H9 (cell line): ENCODE data around the gene EGFR. TPM values are rescaled to one million over a fixed set of nuclear protein-coding genes. Genes with fewer than 3 reads are reported as not detected.

Source experiments
- DNase-seq: peaks from one replicate; pipeline ENCODE4 v3.0.0-alpha.2; 2017
- H2AFZ ChIP-seq: one replicate; pipeline ENCODE4 v1.6.1; 2013; ENCODE audit warnings: mild to moderate bottlenecking, low read length, control low read depth, moderate library complexity
- H2AK5ac ChIP-seq: 2 replicates; pipeline ENCODE4 v1.6.1; 2013; ENCODE audit warnings: low read length, control low read depth, mixed read lengths; ENCODE audit not compliant: insufficient read length
- H2BK120ac ChIP-seq: one replicate; pipeline ENCODE4 v1.6.1; 2013; ENCODE audit warnings: low read depth, mild to moderate bottlenecking, low read length, control low read depth, inconsistent platforms; ENCODE audit not compliant: poor library complexity, severe bottlenecking
- H2BK12ac ChIP-seq: 2 replicates; pipeline ENCODE4 v1.6.1; 2013; ENCODE audit warnings: low read length, control low read depth, mixed read lengths, low read depth; ENCODE audit not compliant: insufficient read length
- H2BK15ac ChIP-seq: 2 replicates; pipeline ENCODE4 v1.6.1; 2013; ENCODE audit warnings: low read depth, low read length, control low read depth
- H2BK20ac ChIP-seq: one replicate; pipeline ENCODE4 v1.6.1; 2013; ENCODE audit warnings: low read depth, mild to moderate bottlenecking, low read length, control low read depth, inconsistent platforms; ENCODE audit not compliant: poor library complexity, severe bottlenecking
- H2BK5ac ChIP-seq: 2 replicates; pipeline ENCODE4 v1.6.1; 2013; ENCODE audit warnings: low read length, control low read depth, mixed read lengths; ENCODE audit not compliant: insufficient read length
- H3K14ac ChIP-seq: 2 replicates; pipeline ENCODE4 v1.6.1; 2013; ENCODE audit warnings: low read length, control low read depth; ENCODE audit not compliant: insufficient read depth
- H3K18ac ChIP-seq: 2 replicates; pipeline ENCODE4 v1.6.1; 2013; ENCODE audit warnings: low read depth, mild to moderate bottlenecking, mixed read lengths, low read length, control low read depth; ENCODE audit not compliant: insufficient read length
- H3K23ac ChIP-seq: 2 replicates; pipeline ENCODE4 v1.6.1; 2013; ENCODE audit warnings: low read length, control low read depth, mixed read lengths, low read depth; ENCODE audit not compliant: insufficient read length
- H3K23me2 ChIP-seq: 2 replicates; pipeline ENCODE4 v1.6.1; 2013; ENCODE audit warnings: low read depth, mild to moderate bottlenecking, mixed read lengths, low read length, control low read depth; ENCODE audit not compliant: insufficient read length, poor library complexity, severe bottlenecking
- H3K27ac ChIP-seq: 2 replicates; pipeline ENCODE4 v1.5.1; 2013; ENCODE audit warnings: low read length, control low read depth, mixed read lengths, low read depth; ENCODE audit not compliant: insufficient read length
- H3K27me3 ChIP-seq: 2 replicates; pipeline ENCODE4 v1.6.1; 2013; ENCODE audit warnings: low read length, control low read depth, inconsistent platforms; ENCODE audit not compliant: insufficient read depth
- H3K4ac ChIP-seq: 2 replicates; pipeline ENCODE4 v1.6.1; 2013; ENCODE audit warnings: low read depth, mild to moderate bottlenecking, control low read depth, inconsistent platforms, low read length, moderate library complexity
- H3K4me1 ChIP-seq: 2 replicates; pipeline ENCODE4 v1.6.1; 2013; ENCODE audit warnings: low read length, control low read depth, inconsistent platforms; ENCODE audit not compliant: insufficient read depth
- H3K4me2 ChIP-seq: 2 replicates; pipeline ENCODE4 v1.6.1; 2013; ENCODE audit warnings: low read length, control low read depth, mixed read lengths; ENCODE audit not compliant: insufficient read length, insufficient read depth
- H3K56ac ChIP-seq: 2 replicates; pipeline ENCODE4 v1.6.1; 2013; ENCODE audit warnings: low read depth, mild to moderate bottlenecking, mixed read lengths, low read length, control low read depth; ENCODE audit not compliant: insufficient read length
- H3K79me1 ChIP-seq: 2 replicates; pipeline ENCODE4 v1.6.1; 2013; ENCODE audit warnings: low read depth, mild to moderate bottlenecking, moderate library complexity, low read length, control low read depth, inconsistent platforms; ENCODE audit not compliant: insufficient read depth, poor library complexity, severe bottlenecking
- H3K79me2 ChIP-seq: 2 replicates; pipeline ENCODE4 v1.6.1; 2013; ENCODE audit warnings: low read length, control low read depth, inconsistent platforms; ENCODE audit not compliant: insufficient read depth
- H3K9ac ChIP-seq: 2 replicates; pipeline ENCODE4 v1.6.1; 2013; ENCODE audit warnings: low read length, control low read depth, mixed read lengths; ENCODE audit not compliant: insufficient read length; ENCODE audit errors: extremely low read depth
- H3K9me3 ChIP-seq: one replicate; pipeline ENCODE4 v1.6.1; 2013; ENCODE audit warnings: low read depth, low read length, inconsistent platforms; ENCODE audit not compliant: control insufficient read depth
- H3T11ph ChIP-seq: one replicate; pipeline ENCODE4 v1.6.1; 2013; ENCODE audit warnings: mild to moderate bottlenecking, low read length, control low read depth, inconsistent platforms
- H4K20me1 ChIP-seq: one replicate; pipeline ENCODE4 v1.6.1; 2013; ENCODE audit not compliant: control insufficient read depth, insufficient read length, insufficient read depth
- H4K5ac ChIP-seq: 2 replicates; pipeline ENCODE4 v1.6.1; 2013; ENCODE audit warnings: low read depth, mild to moderate bottlenecking, mixed read lengths, low read length, control low read depth; ENCODE audit not compliant: insufficient read length
- H4K8ac ChIP-seq: replicated peaks from 2 replicates; pipeline ENCODE4 v1.6.1; 2013; ENCODE audit warnings: low read length, control low read depth, mixed read lengths, low read depth; ENCODE audit not compliant: insufficient read length
- H4K91ac ChIP-seq: 2 replicates; pipeline ENCODE4 v1.6.1; 2013; ENCODE audit warnings: low read depth, mild to moderate bottlenecking, moderate library complexity, mixed read lengths, low read length, control low read depth; ENCODE audit not compliant: insufficient read length
- H3K27ac Mint-ChIP-seq, 3 experiments: 2 replicates in 2 of 3; 3 replicates in 1 of 3; pipeline ENCODE4 v1.8.0; 2020 to 2021; ENCODE audit warnings: mixed read lengths in 3 of 3, mild to moderate bottlenecking in 1 of 3, moderate library complexity in 1 of 3
- H3K27me3 Mint-ChIP-seq: 2 replicates; pipeline ENCODE4 v1.8.0; 2021; ENCODE audit warnings: low read depth, mild to moderate bottlenecking, moderate library complexity, mixed read lengths
- H3K36me3 Mint-ChIP-seq, 3 experiments: 2 replicates in 2 of 3; 3 replicates in 1 of 3; pipeline ENCODE4 v1.8.0; 2020 to 2021; ENCODE audit warnings: low read depth in 3 of 3, mixed read lengths in 3 of 3; ENCODE audit not compliant: insufficient read depth in 1 of 3
- H3K4me1 Mint-ChIP-seq, 2 experiments: 2 replicates each; pipeline ENCODE4 v1.8.0; 2020; ENCODE audit warnings: mixed read lengths in 2 of 2
- H3K4me3 Mint-ChIP-seq, 2 experiments: 2 replicates in 1 of 2; 3 replicates in 1 of 2; pipeline ENCODE4 v1.8.0; 2020 to 2021; ENCODE audit warnings: mild to moderate bottlenecking in 2 of 2, mixed read lengths in 2 of 2, moderate library complexity in 1 of 2
- H3K9me3 Mint-ChIP-seq, 2 experiments: 2 replicates in 1 of 2; 3 replicates in 1 of 2; pipeline ENCODE4 v1.8.0; 2020; ENCODE audit warnings: mild to moderate bottlenecking in 2 of 2, mixed read lengths in 2 of 2, moderate library complexity in 1 of 2
- CTCF ChIP-seq: fragments of 200-600 bp; sonication (generic); conservative IDR thresholded peaks from 3 replicates; pipeline ENCODE4 v1.8.0; 2021; ENCODE audit warnings: antibody characterized with exemption, mild to moderate bottlenecking
- WGBS: extraction: QIAGEN DNeasy Blood & Tissue Kit; methylation state at CpG from one replicate; pipeline ENCODE4 v1.1.7; 2013; ENCODE audit warnings: missing lambda C conversion rate, low lambda C conversion rate, mixed read lengths; ENCODE audit not compliant: insufficient read length; ENCODE audit errors: extremely low coverage; 5-methylcytosine and 5-hydroxymethylcytosine counted together
- total RNA-seq: library from RNA; stranded (reverse); gene quantifications from 2 replicates; pipeline ENCODE4 v1.2.1, GENCODE V29; 2021

Gene EGFR
- total RNA-seq, 1 experiment from 2014 or later, result 3.3 TPM

GRCh38 chr7:55081068-55081467, 62.3 kb downstream of the EGFR start:
- no peaks in the 10 kb centered on the region for H3K27me3 ChIP-seq
- no peaks in the 10 kb centered on the region; a peak in 1 of 7 replicates for H3K36me3 Mint-ChIP-seq
- WGBS, result no CpG with 5 or more reads among the region's 7 CpGs
- no peak overlapping the region for H3K27ac Mint-ChIP-seq
- H3K79me2 ChIP-seq, result no peaks in the 10 kb centered on the region
- H4K91ac ChIP-seq, result no peak overlapping the region
- no peaks in the 10 kb centered on the region for H4K20me1 ChIP-seq
- H3K9ac ChIP-seq, result no peak overlapping the region
- peaks cover 23 to 28% of the 10 kb centered on the region in 2 experiments for H3K4me1 Mint-ChIP-seq
- DNase-seq, result no peak
- H3K9me3 ChIP-seq, result no peaks in the 10 kb centered on the region
- H3K18ac ChIP-seq, result no peak overlapping the region
- H3K4me3 Mint-ChIP-seq, result no peak overlapping the region
- H4K8ac ChIP-seq, result no peak overlapping the region
- H2AK5ac ChIP-seq, result no peak overlapping the region
- H2BK15ac ChIP-seq, result no peak overlapping the region
- no peak overlapping the region for H3K27ac ChIP-seq
- no peaks in the 10 kb centered on the region for H3K79me1 ChIP-seq
- no peak overlapping the region for H3T11ph ChIP-seq
- peaks cover 2% of the 10 kb centered on the region; the same call in 1 of the 2 replicates for H3K4me1 ChIP-seq
- H2AFZ ChIP-seq, result no peak overlapping the region
- H3K4me2 ChIP-seq, result no peak overlapping the region
- no peak overlapping the region for H2BK120ac ChIP-seq
- no peak for TF ChIP-seq CTCF
- no peak overlapping the region for H2BK5ac ChIP-seq
- no peak overlapping the region for H3K23ac ChIP-seq
- no peak overlapping the region for H2BK12ac ChIP-seq
- no peak overlapping the region for H4K5ac ChIP-seq
- H3K14ac ChIP-seq, result no peak overlapping the region
- no peak overlapping the region for H3K4ac ChIP-seq
- H3K23me2 ChIP-seq, result no peaks in the 10 kb centered on the region
- no peak overlapping the region for H3K56ac ChIP-seq
- no peaks in the 10 kb centered on the region for H3K27me3 Mint-ChIP-seq
- no peaks in the 10 kb centered on the region for H3K9me3 Mint-ChIP-seq
- H2BK20ac ChIP-seq, result no peak overlapping the region
